Hematopoietic multipotent progenitor cell treated with erythropoietin and hydrocortisone succinate and interleukin-3 and kit ligand, for 8 days (in vitro differentiated cells): ENCODE data around the gene MLH3.

Experiments
- DNase-seq: peaks from one replicate; pipeline ENCODE4 v3.0.0-alpha.2; 2015

The MLH3 gene

DNA sequence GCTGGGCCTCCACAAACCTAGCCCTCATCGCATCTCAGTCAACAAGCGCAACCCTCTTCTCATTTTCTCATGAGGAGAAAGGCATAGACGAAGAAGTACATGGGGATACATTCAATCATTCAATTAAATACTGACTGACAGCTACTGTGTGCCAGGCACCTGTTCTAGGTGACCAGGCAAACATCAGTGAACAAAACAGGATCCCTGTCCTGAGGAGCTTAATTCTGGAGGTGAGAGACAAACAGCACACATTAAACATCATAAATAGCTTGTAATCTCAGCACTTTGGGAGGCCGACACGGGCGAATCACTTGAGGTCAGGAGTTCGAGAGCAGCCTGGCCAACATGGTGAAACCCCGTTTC, 12.9 kb upstream of the MLH3 start:
- no peak for DNase-seq

DNA sequence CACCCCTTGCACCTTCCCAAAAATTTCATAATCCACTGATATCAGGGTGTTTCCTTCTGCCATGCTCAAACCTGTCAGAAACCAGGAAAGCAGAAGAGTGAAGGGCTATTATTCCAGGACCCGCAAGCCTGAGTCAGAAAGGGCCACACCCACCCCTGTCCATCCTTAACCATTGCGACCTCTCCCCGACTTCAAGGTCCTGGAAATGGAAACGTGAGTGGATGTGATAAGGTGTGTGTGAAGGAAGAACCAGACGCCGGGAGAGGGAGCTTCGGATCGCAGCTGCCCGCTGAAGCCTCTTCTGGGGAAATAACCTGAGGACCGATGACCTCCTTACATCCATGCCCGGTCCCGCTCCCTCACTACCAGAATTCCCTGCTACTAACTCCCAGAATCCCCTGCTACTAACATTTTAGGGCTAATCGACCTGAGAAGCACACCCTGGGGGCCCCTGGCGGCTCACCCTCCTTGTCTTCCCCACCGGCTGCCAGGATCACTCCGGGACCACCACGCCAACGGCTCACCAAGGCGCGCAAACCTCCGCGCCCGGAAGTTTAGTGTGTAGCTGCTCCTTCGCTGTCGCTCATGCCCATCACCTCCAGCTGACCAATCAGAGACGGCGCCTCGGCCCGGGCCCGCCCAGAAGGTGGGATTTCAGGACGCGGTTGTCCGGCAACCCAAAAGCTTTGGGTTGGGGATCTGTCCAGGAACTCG, 12.4 kb upstream of the MLH3 start, which contains the start of gene ACYP1:
TSS of gene ACYP1 (minus strand) at position 534 of the 714 bp plus-strand sequence. CDS start at position 63, 471 bp downstream.
- DNase-seq = peak; percentile 94

DNA sequence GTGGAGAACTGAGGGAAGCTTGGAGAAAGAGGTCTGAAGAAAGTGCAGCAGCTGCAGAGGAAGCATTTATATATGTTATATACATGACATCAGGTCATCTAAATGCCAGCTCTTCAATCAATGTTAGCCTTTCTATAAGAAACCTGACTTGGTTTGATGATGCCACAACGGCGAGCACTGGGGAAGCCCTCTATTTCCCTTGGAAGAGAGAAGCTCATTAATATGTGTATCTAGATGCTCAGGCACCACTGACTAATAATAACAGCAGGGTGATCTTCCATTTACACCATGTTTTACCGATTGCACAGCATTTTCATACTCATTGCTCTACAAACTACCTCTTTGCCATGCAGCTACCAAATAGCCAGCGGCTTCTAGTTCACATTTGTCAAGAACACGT, 11.7 kb upstream of the MLH3 start:
- no peak for DNase-seq

DNA sequence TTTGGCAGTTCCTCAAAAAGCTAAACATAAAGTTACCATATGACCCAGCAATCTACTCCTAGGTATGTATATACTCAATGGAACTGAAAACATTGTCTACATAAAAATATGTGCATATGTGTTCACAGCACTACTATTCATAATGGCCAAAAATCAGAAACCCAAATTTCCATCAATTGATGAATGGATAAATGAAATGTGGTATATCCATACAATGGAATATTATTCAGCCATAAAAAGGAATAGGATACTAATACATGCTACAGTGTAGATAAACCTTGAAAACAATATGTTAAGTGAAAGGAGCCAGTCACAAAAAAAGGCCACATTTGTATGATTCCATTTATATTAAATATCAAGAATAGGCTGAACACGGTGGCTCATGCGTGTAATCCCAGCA, 9.2 kb upstream of the MLH3 start:
- no peak for DNase-seq

- DNase-seq = no peak
These were observed 8.4 kb upstream of the MLH3 start for GRCh38 chr14:75059642-75060041.

GRCh38 chr14:75054421-75054820, 3.2 kb upstream of the MLH3 start:
- DNase-seq = no peak

- peak; percentile 25 for DNase-seq
These were observed 2.4 kb upstream of the MLH3 start for GRCh38 chr14:75053396-75054291.

DNA sequence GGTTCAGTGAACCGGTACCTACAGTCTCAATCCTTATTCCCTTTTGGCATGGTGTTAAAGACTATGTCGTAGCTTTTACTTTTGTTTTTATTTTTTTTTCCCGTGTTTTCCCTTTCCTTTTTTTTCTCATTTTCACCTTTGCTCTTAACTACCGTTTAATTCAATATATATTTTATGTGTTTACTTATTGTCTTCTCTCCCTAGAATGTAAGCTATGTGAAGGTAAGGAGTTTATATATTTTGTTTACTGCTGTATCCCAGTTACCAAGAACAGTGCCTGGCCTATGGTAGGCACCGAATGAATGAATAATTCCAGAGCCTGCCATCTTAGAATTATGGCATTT, 261 bp upstream of the MLH3 start:
- no peak for DNase-seq

GRCh38 chr14:75049731-75050201, 1.5 kb downstream of the MLH3 start:
- DNase-seq = no peak

DNA sequence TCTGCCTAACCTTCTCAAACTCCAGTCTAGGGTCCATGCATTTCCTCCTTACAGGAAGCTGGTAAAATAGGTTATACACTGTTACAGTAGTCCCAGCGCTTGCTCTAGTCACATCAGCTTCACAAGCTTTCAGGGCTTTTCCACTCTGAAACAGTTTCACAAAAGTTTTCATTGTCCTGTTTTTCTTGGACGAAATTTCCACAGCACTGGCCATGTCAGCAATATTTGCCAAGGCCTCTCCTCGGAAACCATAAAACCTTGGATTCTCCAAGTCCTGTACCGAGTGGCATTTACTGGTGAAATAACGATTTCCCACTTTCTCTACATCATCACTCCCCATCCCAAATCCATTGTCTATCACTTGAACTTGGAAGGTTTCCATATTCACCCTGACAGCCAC, 2.1 kb downstream of the MLH3 start:
- no peak for DNase-seq

DNA sequence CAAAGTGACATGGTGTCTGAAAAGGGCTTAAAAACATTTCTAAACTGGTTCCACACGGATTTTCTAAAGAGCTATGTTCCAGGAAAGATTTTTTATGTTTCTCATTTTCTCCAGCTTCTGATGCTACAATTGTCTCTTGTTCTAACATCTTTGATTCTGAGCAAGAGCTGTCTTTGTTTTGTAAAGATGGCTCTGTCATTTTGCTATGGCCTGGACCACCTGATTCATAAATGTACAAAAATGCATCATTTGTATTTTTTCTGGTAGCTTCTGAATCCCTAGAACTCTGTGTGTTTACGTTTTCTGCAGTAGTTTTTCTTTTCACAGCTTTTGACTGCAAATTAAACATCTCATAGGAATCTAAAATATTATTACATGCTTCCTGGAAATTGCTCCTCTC, 3.2 kb downstream of the MLH3 start:
- no peak for DNase-seq

GRCh38 chr14:75047506-75047905, 3.8 kb downstream of the MLH3 start:
- no peak for DNase-seq

DNA sequence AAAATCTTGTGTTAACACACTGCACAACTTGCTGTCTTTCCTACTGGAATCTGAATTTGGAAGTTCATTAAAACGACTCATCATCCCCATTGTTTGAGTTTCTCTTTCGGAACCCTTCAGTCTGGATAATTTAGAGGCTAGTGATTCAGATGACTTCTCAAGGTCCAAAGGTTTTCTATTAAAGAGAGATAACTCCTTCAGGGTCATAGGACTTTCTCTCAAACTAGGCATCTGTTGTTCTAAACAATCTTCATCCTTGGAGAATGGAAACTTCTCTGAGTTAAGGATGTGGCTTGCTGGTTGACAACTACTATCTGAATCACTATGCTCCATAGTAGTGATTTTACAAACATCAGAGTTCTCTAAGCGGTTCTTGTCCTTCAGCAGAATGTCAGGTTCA, 4.4 kb downstream of the MLH3 start:
- DNase-seq = no peak

- no peak for DNase-seq
These were observed 5.0 kb downstream of the MLH3 start for GRCh38 chr14:75046275-75046674.

- peak; percentile 43 for DNase-seq
These were observed 6.5 kb downstream of the MLH3 start for GRCh38 chr14:75044752-75045151.

- no peak for DNase-seq
These were observed 6.9 kb downstream of the MLH3 start for GRCh38 chr14:75044322-75044721.

DNA sequence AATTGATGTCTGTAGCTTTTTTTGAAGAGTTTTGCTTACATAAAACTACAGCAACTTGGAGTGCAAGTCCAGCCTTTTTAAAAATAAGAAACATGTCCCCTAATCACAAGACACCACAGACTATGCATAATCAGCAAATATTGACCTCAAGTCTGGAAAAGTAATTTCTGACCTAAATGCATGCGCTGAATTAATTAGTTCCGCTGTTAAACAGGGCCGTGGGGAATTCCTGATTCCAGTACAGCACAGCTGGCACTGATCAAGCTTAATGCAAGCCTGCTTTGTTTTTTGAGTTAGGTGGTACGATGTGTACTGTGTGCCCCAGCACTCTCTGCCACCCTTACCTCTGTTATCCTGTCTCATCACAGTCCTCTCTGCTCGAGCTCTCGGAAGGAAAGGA, 9.2 kb downstream of the MLH3 start:
- no peak for DNase-seq

- DNase-seq = no peak
These were observed 9.7 kb downstream of the MLH3 start for GRCh38 chr14:75041613-75042012.

DNA sequence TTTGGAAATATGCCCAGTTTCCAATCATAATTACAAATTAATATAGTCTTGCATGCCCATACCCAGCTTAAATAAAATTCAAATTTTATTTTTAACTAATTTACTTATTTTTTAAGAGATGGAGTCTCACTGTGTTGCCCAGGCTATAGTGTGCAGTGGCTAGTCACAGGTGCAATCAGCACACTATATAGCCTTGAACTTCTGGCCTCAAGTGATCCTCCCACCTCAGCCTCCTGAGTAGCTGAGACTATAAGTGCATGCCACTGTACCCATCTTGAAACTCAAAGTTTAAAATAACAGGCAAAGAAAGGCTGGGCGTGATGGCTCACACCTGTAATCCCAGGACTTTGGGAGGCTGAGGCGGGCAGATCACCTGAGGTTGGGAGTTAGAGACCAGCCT, 10.3 kb downstream of the MLH3 start:
- no peak for DNase-seq

DNA sequence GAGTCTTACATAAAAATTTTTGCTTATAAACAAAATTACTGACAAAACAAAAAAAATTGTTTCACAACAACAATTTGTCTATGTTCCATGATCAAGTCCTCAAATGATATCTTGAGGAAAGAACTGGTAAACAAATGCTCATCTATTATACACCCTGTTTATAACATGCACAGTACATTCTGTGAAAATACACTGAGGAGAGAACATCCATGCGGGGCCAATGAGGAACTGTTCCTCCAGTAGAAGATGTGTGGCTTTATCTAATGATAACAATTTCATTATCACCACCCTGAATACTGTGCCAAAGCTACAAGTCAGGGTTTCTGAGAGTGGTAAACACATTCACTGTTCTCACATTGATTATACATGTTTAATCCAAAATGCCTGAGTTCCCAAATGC, 10.8 kb downstream of the MLH3 start:
- DNase-seq = peak; percentile 67

DNA sequence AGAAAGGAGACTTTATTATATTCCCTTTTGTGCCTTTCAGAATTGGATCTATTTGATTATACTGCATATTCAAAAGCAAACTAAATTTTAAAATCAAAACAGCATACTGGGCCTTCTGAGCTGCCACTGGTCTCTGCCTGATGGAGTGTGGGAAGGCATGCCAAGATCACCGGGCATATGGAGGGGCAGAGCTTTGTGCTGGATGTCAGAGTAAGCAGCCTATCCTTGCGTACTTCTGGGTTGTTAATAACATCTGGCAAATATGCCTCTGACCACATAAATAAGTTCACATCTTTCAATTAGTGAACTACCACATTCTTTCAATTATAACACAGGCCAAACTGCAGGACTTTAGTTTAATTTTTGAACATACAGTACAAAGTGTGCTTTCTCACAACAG, 18.3 kb downstream of the MLH3 start:
- no peak for DNase-seq

DNA sequence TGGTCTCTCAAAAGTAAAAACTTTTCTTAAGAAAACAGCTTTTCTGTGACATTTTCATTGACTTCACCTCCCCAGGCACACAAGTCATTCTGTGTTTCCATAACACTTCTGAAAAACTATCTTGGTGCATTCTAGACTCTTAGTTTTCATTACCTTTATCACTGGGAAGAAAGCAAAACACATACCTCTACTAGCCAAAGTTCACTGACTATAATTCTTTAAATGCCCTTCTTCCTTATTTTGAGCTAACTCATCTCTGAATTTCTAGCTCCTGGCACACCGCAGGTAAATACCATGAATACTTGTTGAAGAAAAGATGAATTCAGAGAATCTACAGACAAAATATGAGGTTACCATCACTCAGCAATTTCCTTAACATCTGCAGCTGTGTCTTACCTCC, 21.1 kb downstream of the MLH3 start:
- no peak for DNase-seq

DNA sequence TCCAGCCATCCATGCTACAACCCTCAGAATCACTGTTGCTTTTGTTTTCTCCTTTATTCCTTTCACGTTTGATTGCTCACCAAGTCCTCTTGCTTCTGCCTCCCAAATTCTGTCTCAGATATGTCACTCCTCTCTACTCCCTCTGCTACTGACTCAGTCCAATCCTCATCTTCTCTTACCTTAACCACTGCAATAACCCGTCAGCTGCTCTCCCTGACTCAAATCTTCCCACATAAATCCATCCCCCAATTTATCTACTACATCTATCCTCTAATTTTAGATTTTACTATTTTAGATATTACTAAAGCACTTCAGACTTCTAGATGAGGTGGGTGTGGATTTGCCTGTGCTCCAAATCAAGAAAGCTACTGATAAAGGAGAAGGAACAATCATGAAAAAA, 25.4 kb downstream of the MLH3 start:
- DNase-seq = no peak

DNA sequence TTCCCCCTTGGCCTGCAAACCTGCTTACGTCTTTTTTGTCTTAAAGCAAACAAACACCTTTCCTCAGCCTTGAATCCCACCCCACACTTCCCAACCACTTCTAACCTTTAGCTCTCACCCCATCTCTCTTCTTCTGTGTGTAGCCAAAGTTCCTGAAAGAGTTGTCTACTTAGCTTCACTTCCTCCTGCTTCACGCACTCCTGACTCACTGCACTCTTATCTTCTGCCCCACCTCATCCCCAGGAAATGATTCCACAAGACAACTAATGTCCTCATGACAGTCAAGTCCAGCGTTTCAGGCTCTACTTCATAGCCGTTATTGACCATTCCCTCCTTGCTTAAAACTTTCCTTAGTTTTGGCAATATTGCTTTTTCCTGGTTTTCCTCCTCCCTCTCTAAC, 26.2 kb downstream of the MLH3 start:
- DNase-seq = peak; percentile 48
